ENCODE results near the gene DLGAP1. TPM values are rescaled to one million over a fixed set of nuclear protein-coding genes. Genes with fewer than 3 reads are reported as not detected.

The DLGAP1 gene
- total RNA-seq, 1 donor from 2014 or later = 13.6 TPM

GRCh38 chr18:4412286-4412685 is 42.8 kb downstream of the DLGAP1 start:
- H3K27me3 Mint-ChIP-seq (ENCODE audit: unreplicated experiment) = no peaks in the 10 kb centered on the region
- no peak for DNase-seq
- H3K27ac Mint-ChIP-seq (ENCODE audit: unreplicated experiment) = no peak overlapping the region
- no peaks in the 10 kb centered on the region for H3K9me3 Mint-ChIP-seq (ENCODE audit: unreplicated experiment)
- no peak for TF ChIP-seq CTCF (IDR thresholded peaks at IDR 0.05; ENCODE audit: partially characterized antibody, unreplicated experiment)
- H3K4me1 Mint-ChIP-seq (ENCODE audit: low read depth, unreplicated experiment) = no peaks in the 10 kb centered on the region
- H3K36me3 Mint-ChIP-seq (ENCODE audit: unreplicated experiment) = no peaks in the 10 kb centered on the region
- no peak overlapping the region for H3K4me3 Mint-ChIP-seq (ENCODE audit: unreplicated experiment)

GRCh38 chr18:4406856-4407255 is 48.3 kb downstream of the DLGAP1 start:
- no peak for TF ChIP-seq CTCF (IDR thresholded peaks at IDR 0.05; ENCODE audit: partially characterized antibody, unreplicated experiment)
- Mint-ChIP-seq H3K27me3 (ENCODE audit: unreplicated experiment) (no peaks in the 10 kb centered on the region), H3K27ac (ENCODE audit: unreplicated experiment) (no peak overlapping the region), H3K4me3 (ENCODE audit: unreplicated experiment) (no peak overlapping the region), H3K4me1 (ENCODE audit: low read depth, unreplicated experiment) (no peaks in the 10 kb centered on the region), H3K36me3 (ENCODE audit: unreplicated experiment) (no peaks in the 10 kb centered on the region), H3K9me3 (ENCODE audit: unreplicated experiment) (no peaks in the 10 kb centered on the region)
- no peak for DNase-seq

GRCh38 chr18:4405965-4406364 is 49.1 kb downstream of the DLGAP1 start:
- no peak for TF ChIP-seq CTCF (IDR thresholded peaks at IDR 0.05; ENCODE audit: partially characterized antibody, unreplicated experiment)
- no peaks in the 10 kb centered on the region for H3K27me3 Mint-ChIP-seq (ENCODE audit: unreplicated experiment)
- H3K9me3 Mint-ChIP-seq (ENCODE audit: unreplicated experiment) = no peaks in the 10 kb centered on the region
- H3K36me3 Mint-ChIP-seq (ENCODE audit: unreplicated experiment) = no peaks in the 10 kb centered on the region
- H3K4me1 Mint-ChIP-seq (ENCODE audit: low read depth, unreplicated experiment) = no peaks in the 10 kb centered on the region
- H3K27ac Mint-ChIP-seq (ENCODE audit: unreplicated experiment) = no peak overlapping the region
- no peak for DNase-seq
- no peak overlapping the region for H3K4me3 Mint-ChIP-seq (ENCODE audit: unreplicated experiment)

GRCh38 chr18:4403836-4404235 is 51.3 kb downstream of the DLGAP1 start:
- H3K36me3 Mint-ChIP-seq (ENCODE audit: unreplicated experiment) = no peaks in the 10 kb centered on the region
- H3K4me1 Mint-ChIP-seq (ENCODE audit: low read depth, unreplicated experiment) = peaks cover 5% of the 10 kb centered on the region
- no peaks in the 10 kb centered on the region for H3K9me3 Mint-ChIP-seq (ENCODE audit: unreplicated experiment)
- H3K4me3 Mint-ChIP-seq (ENCODE audit: unreplicated experiment) = no peak overlapping the region
- H3K27ac Mint-ChIP-seq (ENCODE audit: unreplicated experiment) = no peak overlapping the region
- no peak for DNase-seq
- TF ChIP-seq CTCF (IDR thresholded peaks at IDR 0.05; ENCODE audit: partially characterized antibody, unreplicated experiment) = no peak
- H3K27me3 Mint-ChIP-seq (ENCODE audit: unreplicated experiment) = no peaks in the 10 kb centered on the region

GRCh38 chr18:4400911-4401310 is 54.2 kb downstream of the DLGAP1 start:
- H3K4me1 Mint-ChIP-seq (ENCODE audit: low read depth, unreplicated experiment) = peaks cover 5% of the 10 kb centered on the region
- TF ChIP-seq CTCF (IDR thresholded peaks at IDR 0.05; ENCODE audit: partially characterized antibody, unreplicated experiment) = no peak
- no peak overlapping the region for H3K4me3 Mint-ChIP-seq (ENCODE audit: unreplicated experiment)
- H3K27me3 Mint-ChIP-seq (ENCODE audit: unreplicated experiment) = no peaks in the 10 kb centered on the region
- no peak for DNase-seq
- no peaks in the 10 kb centered on the region for H3K36me3 Mint-ChIP-seq (ENCODE audit: unreplicated experiment)
- no peaks in the 10 kb centered on the region for H3K9me3 Mint-ChIP-seq (ENCODE audit: unreplicated experiment)
- H3K27ac Mint-ChIP-seq (ENCODE audit: unreplicated experiment) = no peak overlapping the region
